GM12878 (cell line): ENCODE results near the gene FAM187B.

Experiments used
- BHLHE40 ChIP-seq, 2 experiments: fragments of 450-650 bp in 1 of 2; IDR thresholded peaks; 2 replicates each; pipeline ENCODE4 v1.6.1; 2011 to 2017; ENCODE audit warnings: low read depth in 2 of 2, borderline replicate concordance in 1 of 2, improper control_type of control experiment in 1 of 2, low read length in 1 of 2, mild to moderate bottlenecking in 1 of 2
- BRCA1 ChIP-seq: IDR thresholded peaks from 2 replicates; pipeline ENCODE4 v1.6.1; 2011; ENCODE audit warnings: low read depth, low read length, improper control_type of control experiment
- CEBPZ ChIP-seq: fragments of 150-350 bp; IDR thresholded peaks from 2 replicates; pipeline ENCODE4 v1.6.1; 2016; ENCODE audit warnings: low read depth, low read length
- CREB1 ChIP-seq: IDR thresholded peaks from 2 replicates; pipeline ENCODE4 v1.6.1; 2012; ENCODE audit warnings: low read depth, mild to moderate bottlenecking, inconsistent platforms
- CUX1 ChIP-seq: IDR thresholded peaks from 2 replicates; pipeline ENCODE4 v1.6.1; 2012; ENCODE audit warnings: improper control_type of control experiment, low read depth, low read length; ENCODE audit not compliant: insufficient replicate concordance
- ESRRA ChIP-seq: IDR thresholded peaks from 2 replicates; pipeline ENCODE4 v1.6.1; 2012; ENCODE audit warnings: mild to moderate bottlenecking, low read length, improper control_type of control experiment
- GABPA ChIP-seq: IDR thresholded peaks from 2 replicates; pipeline ENCODE4 v1.6.1; 2014; ENCODE audit warnings: antibody characterized with exemption, low read depth, mild to moderate bottlenecking, inconsistent platforms
- MAX ChIP-seq: IDR thresholded peaks from 2 replicates; pipeline ENCODE4 v1.6.1; 2012; ENCODE audit warnings: low read depth, low read length, improper control_type of control experiment
- NBN ChIP-seq: fragments of 450-650 bp; IDR thresholded peaks from 2 replicates; pipeline ENCODE4 v1.6.1; 2016
- POLR2A ChIP-seq: IDR thresholded peaks from 2 replicates; pipeline ENCODE4 v1.6.1; 2011; ENCODE audit warnings: low read depth, mild to moderate bottlenecking, low read length
- RAD21 ChIP-seq: IDR thresholded peaks from 2 replicates; pipeline ENCODE4 v1.6.1; 2011; ENCODE audit warnings: mild to moderate bottlenecking, low read depth, low read length, moderate library complexity; ENCODE audit not compliant: insufficient read depth
- TCF12 ChIP-seq: IDR thresholded peaks from 2 replicates; pipeline ENCODE4 v1.6.1; 2011; ENCODE audit warnings: low read depth, mild to moderate bottlenecking, low read length
- ZNF24 ChIP-seq: fragments of 450-650 bp; IDR thresholded peaks from 2 replicates; pipeline ENCODE4 v1.6.1; 2017; ENCODE audit warnings: antibody characterized with exemption, mild to moderate bottlenecking
- TF ChIP-seq, protein P1 (sequence below), 3 experiments: IDR thresholded peaks in 2 of 3; conservative IDR thresholded peaks in 1 of 3; 2 replicates each; pipeline ENCODE4 v1.5.1; 2011; ENCODE audit warnings: low read depth in 3 of 3, low read length in 3 of 3, mild to moderate bottlenecking in 3 of 3, control low read depth in 2 of 3, moderate library complexity in 2 of 3, inconsistent platforms in 1 of 3, mixed read lengths in 1 of 3; ENCODE audit not compliant: control insufficient read depth in 2 of 3, insufficient read depth in 1 of 3; ENCODE audit errors: extremely low read depth in 1 of 3

GRCh38 chr19:35261356-35262100 is 33.0 kb upstream of the FAM187B start:
- TF ChIP-seq NBN = no peak
- no peak for TF ChIP-seq ZNF24
- no peak for TF ChIP-seq TCF12
- no peak for TF ChIP-seq ESRRA
- no peak for TF ChIP-seq POLR2A
- TF ChIP-seq, protein P1, sequence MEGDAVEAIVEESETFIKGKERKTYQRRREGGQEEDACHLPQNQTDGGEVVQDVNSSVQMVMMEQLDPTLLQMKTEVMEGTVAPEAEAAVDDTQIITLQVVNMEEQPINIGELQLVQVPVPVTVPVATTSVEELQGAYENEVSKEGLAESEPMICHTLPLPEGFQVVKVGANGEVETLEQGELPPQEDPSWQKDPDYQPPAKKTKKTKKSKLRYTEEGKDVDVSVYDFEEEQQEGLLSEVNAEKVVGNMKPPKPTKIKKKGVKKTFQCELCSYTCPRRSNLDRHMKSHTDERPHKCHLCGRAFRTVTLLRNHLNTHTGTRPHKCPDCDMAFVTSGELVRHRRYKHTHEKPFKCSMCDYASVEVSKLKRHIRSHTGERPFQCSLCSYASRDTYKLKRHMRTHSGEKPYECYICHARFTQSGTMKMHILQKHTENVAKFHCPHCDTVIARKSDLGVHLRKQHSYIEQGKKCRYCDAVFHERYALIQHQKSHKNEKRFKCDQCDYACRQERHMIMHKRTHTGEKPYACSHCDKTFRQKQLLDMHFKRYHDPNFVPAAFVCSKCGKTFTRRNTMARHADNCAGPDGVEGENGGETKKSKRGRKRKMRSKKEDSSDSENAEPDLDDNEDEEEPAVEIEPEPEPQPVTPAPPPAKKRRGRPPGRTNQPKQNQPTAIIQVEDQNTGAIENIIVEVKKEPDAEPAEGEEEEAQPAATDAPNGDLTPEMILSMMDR (IDR thresholded peaks at IDR 0.05 in 2 of 3, conservative IDR thresholded peaks at IDR 0.05 in 1 of 3; ENCODE audit: control insufficient read depth in 2 of 3, extremely low read depth in 1 of 3, insufficient read depth in 1 of 3, low read depth in 3 of 3, low read length in 3 of 3) = no peak
- no peak for TF ChIP-seq CEBPZ
- no peak for TF ChIP-seq CUX1
- TF ChIP-seq BRCA1 = no peak
- TF ChIP-seq BHLHE40 (IDR thresholded peaks at IDR 0.05; ENCODE audit: borderline replicate concordance in 1 of 2, low read depth in 2 of 2, low read length in 1 of 2) = no peak
- no peak for TF ChIP-seq CREB1
- no peak for TF ChIP-seq MAX
- no peak for TF ChIP-seq RAD21
- no peak for TF ChIP-seq GABPA
